ENCODE data around the gene FKBP1B. TPM values are rescaled to one million over a fixed set of nuclear protein-coding genes. Genes with fewer than 3 reads are reported as not detected.
"Not testable (repeated sequence)": the region's sequence is repeated elsewhere in the genome, so short reads cannot be mapped to it uniquely, and the experiment has no call there.

Gene FKBP1B
- total RNA-seq, 1 experiment from 2014 or later = 59.7 TPM

DNA sequence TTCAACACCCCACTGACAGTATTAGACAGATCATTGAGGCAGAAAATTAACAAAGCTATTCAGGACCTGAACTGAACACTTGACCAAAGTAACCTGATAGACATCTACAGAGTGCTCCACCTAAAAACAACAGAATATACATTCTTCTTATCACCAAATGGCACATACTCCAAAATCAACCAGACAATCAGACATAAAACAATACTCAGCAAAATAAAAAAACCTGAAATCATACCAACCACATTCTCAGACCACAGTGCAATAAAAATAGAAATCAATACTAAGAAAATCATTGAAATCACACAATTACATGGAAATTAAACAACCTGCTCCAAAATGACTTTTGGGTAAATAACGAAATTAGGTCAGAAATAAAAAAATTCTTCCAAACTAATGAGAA, 57.8 kb downstream of the FKBP1B start:
- H3K79me2 ChIP-seq (ENCODE audit: insufficient read depth, low read length) = no peaks in the 10 kb centered on the region
- H3K27me3 Mint-ChIP-seq (ENCODE audit: low read depth) = no peaks in the 10 kb centered on the region; the same call in 1 of the 2 replicates
- H3K4me1 ChIP-seq (ENCODE audit: insufficient read depth, low read length) = no peaks in the 10 kb centered on the region
- H2BK120ac ChIP-seq (ENCODE audit: low read depth, low read length, poor library complexity, severe bottlenecking) = no peak overlapping the region
- no peak overlapping the region for H2AK5ac ChIP-seq (ENCODE audit: insufficient read length, low read length)
- H2AFZ ChIP-seq (ENCODE audit: low read length) = no peak overlapping the region
- no peak overlapping the region for H2BK20ac ChIP-seq (ENCODE audit: low read depth, low read length, poor library complexity, severe bottlenecking)
- no peak overlapping the region for H3K4ac ChIP-seq (ENCODE audit: low read depth, low read length)
- peaks cover 14 to 19% of the 10 kb centered on the region in 2 experiments; a peak in 4 of 5 replicates for H3K9me3 Mint-ChIP-seq
- TF ChIP-seq, protein P1, sequence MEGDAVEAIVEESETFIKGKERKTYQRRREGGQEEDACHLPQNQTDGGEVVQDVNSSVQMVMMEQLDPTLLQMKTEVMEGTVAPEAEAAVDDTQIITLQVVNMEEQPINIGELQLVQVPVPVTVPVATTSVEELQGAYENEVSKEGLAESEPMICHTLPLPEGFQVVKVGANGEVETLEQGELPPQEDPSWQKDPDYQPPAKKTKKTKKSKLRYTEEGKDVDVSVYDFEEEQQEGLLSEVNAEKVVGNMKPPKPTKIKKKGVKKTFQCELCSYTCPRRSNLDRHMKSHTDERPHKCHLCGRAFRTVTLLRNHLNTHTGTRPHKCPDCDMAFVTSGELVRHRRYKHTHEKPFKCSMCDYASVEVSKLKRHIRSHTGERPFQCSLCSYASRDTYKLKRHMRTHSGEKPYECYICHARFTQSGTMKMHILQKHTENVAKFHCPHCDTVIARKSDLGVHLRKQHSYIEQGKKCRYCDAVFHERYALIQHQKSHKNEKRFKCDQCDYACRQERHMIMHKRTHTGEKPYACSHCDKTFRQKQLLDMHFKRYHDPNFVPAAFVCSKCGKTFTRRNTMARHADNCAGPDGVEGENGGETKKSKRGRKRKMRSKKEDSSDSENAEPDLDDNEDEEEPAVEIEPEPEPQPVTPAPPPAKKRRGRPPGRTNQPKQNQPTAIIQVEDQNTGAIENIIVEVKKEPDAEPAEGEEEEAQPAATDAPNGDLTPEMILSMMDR (conservative IDR thresholded peaks at IDR 0.05) = no peak
- no peak overlapping the region for H3K4me2 ChIP-seq (ENCODE audit: insufficient read depth, insufficient read length, low read length)
- H3K36me3 Mint-ChIP-seq (ENCODE audit: insufficient read depth in 1 of 3, low read depth in 3 of 3) = peaks cover 0 to 9% (median 0%) of the 10 kb centered on the region in 3 experiments; a peak in 3 of 7 replicates
- no peak overlapping the region for H2BK15ac ChIP-seq (ENCODE audit: low read depth, low read length)
- H3K18ac ChIP-seq (ENCODE audit: insufficient read length, low read depth, low read length) = no peak overlapping the region
- no peak for DNase-seq
- H3K9me3 ChIP-seq (ENCODE audit: control insufficient read depth, low read depth, low read length) = no peaks in the 10 kb centered on the region
- no peak overlapping the region for H3K14ac ChIP-seq (ENCODE audit: insufficient read depth, low read length)
- H3K23me2 ChIP-seq (ENCODE audit: insufficient read length, low read depth, low read length, poor library complexity, severe bottlenecking) = no peaks in the 10 kb centered on the region
- no peak overlapping the region for H4K5ac ChIP-seq (ENCODE audit: insufficient read length, low read depth, low read length)
- H3K23ac ChIP-seq (ENCODE audit: insufficient read length, low read depth, low read length) = no peak overlapping the region
- no peak overlapping the region for H2BK12ac ChIP-seq (ENCODE audit: insufficient read length, low read depth, low read length)
- H3K4me3 Mint-ChIP-seq = no peak overlapping the region
- H3T11ph ChIP-seq (ENCODE audit: low read length) = no peak overlapping the region
- no peak overlapping the region for H3K27ac Mint-ChIP-seq
- H4K91ac ChIP-seq (ENCODE audit: insufficient read length, low read depth, low read length) = no peak overlapping the region
- H3K56ac ChIP-seq (ENCODE audit: insufficient read length, low read depth, low read length) = no peak overlapping the region
- H3K27me3 ChIP-seq (ENCODE audit: insufficient read depth, low read length) = no peaks in the 10 kb centered on the region
- H3K4me1 Mint-ChIP-seq = peaks cover 0 to 5% of the 10 kb centered on the region in 2 experiments; a peak in 1 of 4 replicates
- no peak overlapping the region for H3K27ac ChIP-seq (ENCODE audit: insufficient read length, low read depth, low read length)
- no peak overlapping the region for H2BK5ac ChIP-seq (ENCODE audit: insufficient read length, low read length)
- H3K9ac ChIP-seq (ENCODE audit: extremely low read depth, insufficient read length, low read length) = no peak overlapping the region
- WGBS (ENCODE audit: extremely low coverage, insufficient read length, low lambda C conversion rate) = no CpG with 5 or more reads among the region's 1 CpG
- no peaks in the 10 kb centered on the region for H4K20me1 ChIP-seq (ENCODE audit: control insufficient read depth, insufficient read depth, insufficient read length)
- no peaks in the 10 kb centered on the region for H3K79me1 ChIP-seq (ENCODE audit: insufficient read depth, low read depth, low read length, poor library complexity, severe bottlenecking)
- no peak overlapping the region for H4K8ac ChIP-seq (replicated peaks; ENCODE audit: insufficient read length, low read depth, low read length)

DNA sequence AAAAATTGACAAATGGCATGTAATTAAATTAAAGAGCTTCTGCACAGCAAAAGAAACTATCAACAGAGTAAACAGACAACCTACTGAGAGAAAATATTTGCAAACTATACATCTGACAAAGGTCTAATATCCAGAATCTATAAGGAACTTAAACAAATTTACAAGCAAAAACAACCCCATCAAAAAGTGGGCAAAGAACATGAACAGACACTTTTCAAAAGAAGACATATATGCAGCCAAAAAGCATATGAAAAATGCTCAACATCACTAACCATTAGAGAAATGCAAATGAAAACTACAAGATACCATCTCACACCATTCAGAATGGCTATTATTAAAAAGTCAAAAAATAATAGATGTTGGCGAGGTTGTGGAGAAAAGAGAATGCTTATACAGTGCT, 59.9 kb downstream of the FKBP1B start:
- H3K79me1 ChIP-seq (ENCODE audit: insufficient read depth, low read depth, low read length, poor library complexity, severe bottlenecking); H2BK120ac ChIP-seq (ENCODE audit: low read depth, low read length, poor library complexity, severe bottlenecking); H3K23me2 ChIP-seq (ENCODE audit: insufficient read length, low read depth, low read length, poor library complexity, severe bottlenecking); H2AFZ ChIP-seq (ENCODE audit: low read length); H4K5ac ChIP-seq (ENCODE audit: insufficient read length, low read depth, low read length); H3K56ac ChIP-seq (ENCODE audit: insufficient read length, low read depth, low read length); H3K27me3 Mint-ChIP-seq (ENCODE audit: low read depth); H3K79me2 ChIP-seq (ENCODE audit: insufficient read depth, low read length); DNase-seq; H3K4me1 Mint-ChIP-seq; H4K91ac ChIP-seq (ENCODE audit: insufficient read length, low read depth, low read length); H3K18ac ChIP-seq (ENCODE audit: insufficient read length, low read depth, low read length); H3T11ph ChIP-seq (ENCODE audit: low read length); H3K4me1 ChIP-seq (ENCODE audit: insufficient read depth, low read length); H3K9me3 ChIP-seq (ENCODE audit: control insufficient read depth, low read depth, low read length); H3K14ac ChIP-seq (ENCODE audit: insufficient read depth, low read length); H2BK20ac ChIP-seq (ENCODE audit: low read depth, low read length, poor library complexity, severe bottlenecking); H2AK5ac ChIP-seq (ENCODE audit: insufficient read length, low read length); H3K4me3 Mint-ChIP-seq; H3K27ac Mint-ChIP-seq; H2BK15ac ChIP-seq (ENCODE audit: low read depth, low read length); H3K23ac ChIP-seq (ENCODE audit: insufficient read length, low read depth, low read length); H4K8ac ChIP-seq (replicated peaks; ENCODE audit: insufficient read length, low read depth, low read length); H3K4me2 ChIP-seq (ENCODE audit: insufficient read depth, insufficient read length, low read length); H3K36me3 Mint-ChIP-seq (ENCODE audit: insufficient read depth in 1 of 3, low read depth in 3 of 3); H2BK5ac ChIP-seq (ENCODE audit: insufficient read length, low read length); H4K20me1 ChIP-seq (ENCODE audit: control insufficient read depth, insufficient read depth, insufficient read length); H3K4ac ChIP-seq (ENCODE audit: low read depth, low read length); H3K27me3 ChIP-seq (ENCODE audit: insufficient read depth, low read length); H3K27ac ChIP-seq (ENCODE audit: insufficient read length, low read depth, low read length); H3K9ac ChIP-seq (ENCODE audit: extremely low read depth, insufficient read length, low read length); H2BK12ac ChIP-seq (ENCODE audit: insufficient read length, low read depth, low read length): not testable (repeated sequence)
- no CpG with 5 or more reads among the region's 1 CpG for WGBS (ENCODE audit: extremely low coverage, insufficient read length, low lambda C conversion rate)
- H3K9me3 Mint-ChIP-seq = peaks cover 14 to 20% of the 10 kb centered on the region in 2 experiments; a peak in 4 of 5 replicates
